ENCODE results near the gene HTR7. TPM values are rescaled to one million over a fixed set of nuclear protein-coding genes. Genes with fewer than 3 reads are reported as not detected.

The HTR7 gene
- total and polyA plus RNA-seq, 2 of the 4 experiments (the other 2 are of a cell fraction), result 0.43 to 0.72 TPM

DNA sequence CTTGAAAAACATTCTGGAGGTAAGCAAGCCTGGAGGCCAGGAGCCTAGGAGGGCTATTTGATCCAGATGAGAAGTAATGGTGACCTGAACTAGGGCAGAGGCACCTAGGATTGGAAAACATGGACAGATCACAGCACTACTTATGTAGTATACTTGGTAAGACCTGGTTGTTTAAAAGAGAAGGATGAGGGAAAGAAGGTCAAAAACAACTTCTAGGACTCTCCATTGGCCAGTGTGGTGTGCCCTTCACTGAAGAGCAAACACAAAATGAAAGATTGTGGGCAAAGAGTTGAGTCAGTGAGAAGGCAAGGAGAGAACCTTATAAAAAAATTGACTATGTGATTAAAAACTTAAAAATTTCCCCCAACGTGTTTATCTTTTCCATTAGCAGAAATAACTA, 48.8 kb upstream of the HTR7 start:
- intact Hi-C loops (cut with micrococcal nuclease), result no loop called here

More for the DNA sequence above, 48.8 kb upstream of the HTR7 start:
- Histone ChIP-seq H3K9me3 (ENCODE audit: control insufficient read depth, insufficient read depth, low read length) (no peaks in the 10 kb centered on the region), H3K4me3 (ENCODE audit: insufficient read depth, low read depth, low read length) (no peak overlapping the region), H2AK5ac (ENCODE audit: low read depth, low read length) (no peak overlapping the region), H3K27ac (ENCODE audit: insufficient read depth, low read length) (no peak overlapping the region), H4K8ac (ENCODE audit: low read depth in 2 of 2, low read length in 2 of 2) (no peak overlapping the region), H2AFZ (replicated peaks; ENCODE audit: low read length, poor library complexity) (no peak overlapping the region), H2AK9ac (replicated peaks; ENCODE audit: low read depth, low read length, poor library complexity) (no peak overlapping the region), H3K4ac (ENCODE audit: low read depth, low read length) (no peak overlapping the region), H3K18ac (ENCODE audit: low read depth, low read length) (no peak overlapping the region), H2BK15ac (ENCODE audit: low read depth, low read length) (no peak overlapping the region), H3K36me3 (ENCODE audit: control insufficient read depth, insufficient read depth, low read length) (0 out of 2 replicates have a peak, but pooled peaks cover 3% of the 10 kb centered on the region), H3K9me1 (ENCODE audit: insufficient read depth, low read length) (no peaks in the 10 kb centered on the region), H3K9ac (ENCODE audit: low read depth, low read length) (no peak overlapping the region), H3K4me2 (ENCODE audit: low read depth, low read length) (no peak overlapping the region), H3K14ac (replicated peaks; ENCODE audit: low read depth, low read length) (no peak overlapping the region), H3K79me1 (ENCODE audit: low read depth in 1 of 2, low read length in 2 of 2) (no peaks in the 10 kb centered on the region), H2BK20ac (ENCODE audit: low read depth, low read length) (no peak overlapping the region), H4K91ac (ENCODE audit: insufficient read depth, low read depth, low read length) (no peak overlapping the region), H3K56ac (ENCODE audit: extremely low read depth, insufficient read depth, low read length) (no peak overlapping the region), H2BK120ac (ENCODE audit: low read depth, low read length) (no peak overlapping the region), H4K20me1 (ENCODE audit: insufficient read depth, low read length) (no peaks in the 10 kb centered on the region), H4K5ac (ENCODE audit: low read depth, low read length) (no peak overlapping the region), H3K4me1 (ENCODE audit: control insufficient read depth, insufficient read depth, low read length) (no peaks in the 10 kb centered on the region), H3K27me3 (ENCODE audit: control insufficient read depth, insufficient read depth, low read length) (no peaks in the 10 kb centered on the region), H2BK5ac (ENCODE audit: low read depth, low read length, poor library complexity, severe bottlenecking) (no peak overlapping the region), H3K23ac (ENCODE audit: low read depth, low read length) (no peak overlapping the region)
- DNase-seq (no peak), ATAC-seq (ENCODE audit: low read depth) (no peak)
- BruUV-seq (replicated peaks), result no TSS peak
- ChIA-PET CTCF (no interaction called here), POLR2A (ENCODE audit: unreplicated experiment) (no interaction called here)
- no CpG with 5 or more reads among the region's 1 CpG for WGBS, 2 experiments (ENCODE audit: extremely low coverage in 2 of 2, insufficient read length in 1 of 2)
- in situ Hi-C loops (cut with MboI; ENCODE audit: low sequenced_read_pairs), result loop anchor here (25.0 kb wide), 1 partner anchor 1006 kb away; the partner anchor contains the start of genes BTAF1 and FGFBP3
- TF ChIP-seq NFE2L2 (IDR thresholded peaks at IDR 0.05; ENCODE audit: low read depth, low read length) (no peak), MXI1 (IDR thresholded peaks at IDR 0.05; ENCODE audit: borderline replicate concordance, low read depth, low read length) (no peak), CHD1 (IDR thresholded peaks at IDR 0.05; ENCODE audit: low read depth, low read length) (no peak), SMC3 (IDR thresholded peaks at IDR 0.05; ENCODE audit: low read depth, low read length) (no peak), MAZ (IDR thresholded peaks at IDR 0.05; ENCODE audit: borderline replicate concordance, low read depth, low read length) (no peak), RFX5 (IDR thresholded peaks at IDR 0.05; ENCODE audit: low read depth, low read length) (no peak), FOS (IDR thresholded peaks at IDR 0.05; ENCODE audit: low read depth, low read length) (no peak)
- TF ChIP-seq, protein P1, sequence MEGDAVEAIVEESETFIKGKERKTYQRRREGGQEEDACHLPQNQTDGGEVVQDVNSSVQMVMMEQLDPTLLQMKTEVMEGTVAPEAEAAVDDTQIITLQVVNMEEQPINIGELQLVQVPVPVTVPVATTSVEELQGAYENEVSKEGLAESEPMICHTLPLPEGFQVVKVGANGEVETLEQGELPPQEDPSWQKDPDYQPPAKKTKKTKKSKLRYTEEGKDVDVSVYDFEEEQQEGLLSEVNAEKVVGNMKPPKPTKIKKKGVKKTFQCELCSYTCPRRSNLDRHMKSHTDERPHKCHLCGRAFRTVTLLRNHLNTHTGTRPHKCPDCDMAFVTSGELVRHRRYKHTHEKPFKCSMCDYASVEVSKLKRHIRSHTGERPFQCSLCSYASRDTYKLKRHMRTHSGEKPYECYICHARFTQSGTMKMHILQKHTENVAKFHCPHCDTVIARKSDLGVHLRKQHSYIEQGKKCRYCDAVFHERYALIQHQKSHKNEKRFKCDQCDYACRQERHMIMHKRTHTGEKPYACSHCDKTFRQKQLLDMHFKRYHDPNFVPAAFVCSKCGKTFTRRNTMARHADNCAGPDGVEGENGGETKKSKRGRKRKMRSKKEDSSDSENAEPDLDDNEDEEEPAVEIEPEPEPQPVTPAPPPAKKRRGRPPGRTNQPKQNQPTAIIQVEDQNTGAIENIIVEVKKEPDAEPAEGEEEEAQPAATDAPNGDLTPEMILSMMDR (conservative IDR thresholded peaks at IDR 0.05; ENCODE audit: low read depth, low read length), result no peak
- TF ChIP-seq, protein P2, sequence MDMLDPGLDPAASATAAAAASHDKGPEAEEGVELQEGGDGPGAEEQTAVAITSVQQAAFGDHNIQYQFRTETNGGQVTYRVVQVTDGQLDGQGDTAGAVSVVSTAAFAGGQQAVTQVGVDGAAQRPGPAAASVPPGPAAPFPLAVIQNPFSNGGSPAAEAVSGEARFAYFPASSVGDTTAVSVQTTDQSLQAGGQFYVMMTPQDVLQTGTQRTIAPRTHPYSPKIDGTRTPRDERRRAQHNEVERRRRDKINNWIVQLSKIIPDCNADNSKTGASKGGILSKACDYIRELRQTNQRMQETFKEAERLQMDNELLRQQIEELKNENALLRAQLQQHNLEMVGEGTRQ (IDR thresholded peaks at IDR 0.05; ENCODE audit: low read depth, low read length), result no peak
- TF ChIP-seq, protein P3, sequence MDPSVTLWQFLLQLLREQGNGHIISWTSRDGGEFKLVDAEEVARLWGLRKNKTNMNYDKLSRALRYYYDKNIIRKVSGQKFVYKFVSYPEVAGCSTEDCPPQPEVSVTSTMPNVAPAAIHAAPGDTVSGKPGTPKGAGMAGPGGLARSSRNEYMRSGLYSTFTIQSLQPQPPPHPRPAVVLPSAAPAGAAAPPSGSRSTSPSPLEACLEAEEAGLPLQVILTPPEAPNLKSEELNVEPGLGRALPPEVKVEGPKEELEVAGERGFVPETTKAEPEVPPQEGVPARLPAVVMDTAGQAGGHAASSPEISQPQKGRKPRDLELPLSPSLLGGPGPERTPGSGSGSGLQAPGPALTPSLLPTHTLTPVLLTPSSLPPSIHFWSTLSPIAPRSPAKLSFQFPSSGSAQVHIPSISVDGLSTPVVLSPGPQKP (IDR thresholded peaks at IDR 0.05; ENCODE audit: borderline replicate concordance, low read depth, low read length), result no peak
- dilution Hi-C loops (cut with HindIII; ENCODE audit: low sequenced_read_pairs, unreplicated experiment), result no loop called here

Data from IMR-90 (cell line).